ENCODE results near the gene GEN1.

DNA sequence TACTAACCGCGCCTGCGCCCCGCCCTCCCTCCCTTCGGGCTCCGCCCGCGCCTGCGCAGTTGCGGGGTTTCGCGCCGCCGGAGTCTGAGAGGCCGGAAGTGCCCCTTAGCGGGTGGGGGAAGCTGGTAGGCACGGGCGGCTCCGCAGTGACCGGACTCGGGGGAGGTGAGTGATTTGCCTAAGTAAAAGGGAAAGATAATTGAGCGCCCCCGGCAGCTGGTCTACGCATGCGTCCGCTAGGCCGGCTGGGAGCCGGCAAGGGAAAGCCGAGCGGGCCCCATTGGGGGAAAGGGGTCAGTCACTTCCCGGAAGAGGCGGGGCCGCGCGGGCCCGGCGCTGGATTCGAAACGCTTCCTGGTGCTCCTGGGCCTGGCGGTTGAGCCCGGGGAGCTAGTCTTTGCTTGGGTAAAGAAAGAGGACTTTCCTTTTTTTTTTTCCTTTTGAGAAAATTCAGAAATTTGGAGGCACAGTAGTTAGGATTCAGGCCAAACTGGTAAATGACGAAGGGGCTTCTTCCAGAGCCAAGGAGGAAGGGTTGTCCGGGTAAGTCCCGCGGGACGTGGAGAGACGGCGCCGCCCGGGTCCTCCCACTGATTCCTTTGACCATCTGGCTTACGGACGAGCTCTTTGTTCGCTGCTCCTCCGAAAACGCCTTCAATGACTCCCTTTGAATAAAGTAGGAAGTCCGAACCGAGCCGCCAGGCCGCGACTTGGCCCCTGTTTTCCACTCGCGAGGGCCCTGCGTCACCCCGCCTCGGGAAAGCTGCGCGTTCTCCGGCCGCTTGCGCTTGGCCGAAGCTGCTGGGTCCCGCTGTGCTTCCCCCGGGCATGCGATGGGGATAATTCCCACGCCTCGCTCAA, at the start of gene GEN1, which contains the start of gene SMC6:
- TF ChIP-seq, protein P1, sequence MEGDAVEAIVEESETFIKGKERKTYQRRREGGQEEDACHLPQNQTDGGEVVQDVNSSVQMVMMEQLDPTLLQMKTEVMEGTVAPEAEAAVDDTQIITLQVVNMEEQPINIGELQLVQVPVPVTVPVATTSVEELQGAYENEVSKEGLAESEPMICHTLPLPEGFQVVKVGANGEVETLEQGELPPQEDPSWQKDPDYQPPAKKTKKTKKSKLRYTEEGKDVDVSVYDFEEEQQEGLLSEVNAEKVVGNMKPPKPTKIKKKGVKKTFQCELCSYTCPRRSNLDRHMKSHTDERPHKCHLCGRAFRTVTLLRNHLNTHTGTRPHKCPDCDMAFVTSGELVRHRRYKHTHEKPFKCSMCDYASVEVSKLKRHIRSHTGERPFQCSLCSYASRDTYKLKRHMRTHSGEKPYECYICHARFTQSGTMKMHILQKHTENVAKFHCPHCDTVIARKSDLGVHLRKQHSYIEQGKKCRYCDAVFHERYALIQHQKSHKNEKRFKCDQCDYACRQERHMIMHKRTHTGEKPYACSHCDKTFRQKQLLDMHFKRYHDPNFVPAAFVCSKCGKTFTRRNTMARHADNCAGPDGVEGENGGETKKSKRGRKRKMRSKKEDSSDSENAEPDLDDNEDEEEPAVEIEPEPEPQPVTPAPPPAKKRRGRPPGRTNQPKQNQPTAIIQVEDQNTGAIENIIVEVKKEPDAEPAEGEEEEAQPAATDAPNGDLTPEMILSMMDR (IDR thresholded peaks at IDR 0.05), result no peak
- no peak for TF ChIP-seq EZH2phosphoT487 (IDR thresholded peaks at IDR 0.05)
